SU-DHL-6 (cell line): Measurements from ENCODE around the gene HEY2.

Experiments used
- CTCF ChIP-seq: fragments of 200-600 bp; sonication (generic); IDR thresholded peaks from one replicate; pipeline ENCODE4 v1.5.1; 2017; ENCODE audit warnings: antibody characterized with exemption, mild to moderate bottlenecking, low read length, moderate library complexity; ENCODE audit not compliant: insufficient read depth, poor library complexity, severe bottlenecking
- EZH2phosphoT487 ChIP-seq: fragments of 200-600 bp; sonication (generic), shearing (Covaris generic); conservative IDR thresholded peaks from 2 replicates; pipeline ENCODE4 v1.6.1; 2018; ENCODE audit warnings: mild to moderate bottlenecking, antibody characterized with exemption, low read length, moderate library complexity, mixed read lengths

DNA sequence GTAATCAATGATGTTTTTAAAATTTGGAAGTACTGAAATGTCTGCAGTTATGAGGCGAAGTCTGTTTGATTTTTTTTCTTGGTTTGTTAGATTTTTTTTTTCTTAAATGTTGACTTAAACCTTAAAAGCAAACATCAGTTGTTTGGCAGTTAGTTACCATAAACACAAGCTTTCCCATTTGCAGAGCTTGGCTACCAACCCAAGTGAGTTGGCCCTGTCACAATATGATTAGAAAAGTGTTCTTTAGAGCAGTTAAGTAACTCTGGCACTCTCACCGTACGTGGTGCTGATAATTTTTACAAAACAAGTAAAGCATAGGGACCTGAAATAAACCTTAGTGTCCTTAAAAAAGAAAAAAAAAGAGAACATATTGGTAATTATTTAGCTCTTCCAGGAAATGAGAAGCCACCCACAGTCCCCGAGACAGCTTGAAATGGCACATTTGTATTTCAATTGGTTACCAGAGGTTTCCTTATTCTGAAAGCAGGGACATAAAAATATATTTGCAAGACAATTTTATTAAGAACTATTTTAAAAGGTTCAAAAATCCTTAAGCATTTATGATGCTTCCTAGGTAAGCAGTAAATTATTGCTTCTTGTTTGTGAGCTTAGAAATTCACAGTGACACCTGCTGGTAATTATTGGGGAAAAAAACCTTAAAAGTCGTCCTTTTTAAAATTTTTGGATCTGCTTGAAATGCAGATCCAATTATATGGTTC, 3.9 kb downstream of the HEY2 start:
- TF ChIP-seq CTCF = peak; percentile 51
- no peak for TF ChIP-seq EZH2phosphoT487
